ENCODE results near the gene CYP26B1.

Gene CYP26B1

DNA sequence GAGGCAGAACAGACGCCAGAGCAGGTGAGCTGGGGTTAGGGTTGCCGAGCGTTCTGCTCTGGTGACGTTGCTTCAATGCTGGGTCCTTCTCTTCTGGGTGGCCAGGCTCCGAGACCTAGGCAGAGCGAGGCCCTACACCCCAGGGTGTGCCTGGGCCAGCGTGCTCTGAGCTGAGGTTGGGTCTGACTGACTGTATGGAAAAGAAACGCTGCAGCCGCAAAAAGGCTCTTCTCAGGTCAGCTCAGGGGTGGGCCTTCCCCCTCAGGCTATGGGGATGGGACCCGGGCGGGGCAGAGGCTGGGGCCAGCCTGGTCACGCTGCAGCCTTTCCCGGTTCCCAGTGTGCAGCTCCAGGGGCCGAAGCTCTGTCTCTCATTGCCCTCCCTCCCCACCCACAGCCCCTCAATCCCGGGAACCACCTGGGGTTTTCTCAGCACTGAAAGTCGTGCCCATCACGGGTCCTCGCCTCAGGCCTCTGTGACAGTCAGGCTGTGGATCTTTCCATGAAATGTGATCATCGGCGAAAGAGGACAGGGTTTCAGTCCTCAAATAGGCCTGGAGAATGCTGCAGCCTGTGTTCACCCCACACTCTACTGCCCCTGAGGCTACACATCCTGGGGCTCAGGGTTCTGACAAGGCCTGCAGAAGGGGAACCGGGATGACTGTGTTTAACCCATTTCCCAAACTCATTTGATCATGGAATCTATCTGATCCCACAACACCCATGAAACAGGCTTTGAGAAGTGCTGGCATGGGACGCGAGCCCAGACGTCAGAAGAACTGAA lies 19.4 kb downstream of the CYP26B1 start:
- no peak for DNase-seq

DNA sequence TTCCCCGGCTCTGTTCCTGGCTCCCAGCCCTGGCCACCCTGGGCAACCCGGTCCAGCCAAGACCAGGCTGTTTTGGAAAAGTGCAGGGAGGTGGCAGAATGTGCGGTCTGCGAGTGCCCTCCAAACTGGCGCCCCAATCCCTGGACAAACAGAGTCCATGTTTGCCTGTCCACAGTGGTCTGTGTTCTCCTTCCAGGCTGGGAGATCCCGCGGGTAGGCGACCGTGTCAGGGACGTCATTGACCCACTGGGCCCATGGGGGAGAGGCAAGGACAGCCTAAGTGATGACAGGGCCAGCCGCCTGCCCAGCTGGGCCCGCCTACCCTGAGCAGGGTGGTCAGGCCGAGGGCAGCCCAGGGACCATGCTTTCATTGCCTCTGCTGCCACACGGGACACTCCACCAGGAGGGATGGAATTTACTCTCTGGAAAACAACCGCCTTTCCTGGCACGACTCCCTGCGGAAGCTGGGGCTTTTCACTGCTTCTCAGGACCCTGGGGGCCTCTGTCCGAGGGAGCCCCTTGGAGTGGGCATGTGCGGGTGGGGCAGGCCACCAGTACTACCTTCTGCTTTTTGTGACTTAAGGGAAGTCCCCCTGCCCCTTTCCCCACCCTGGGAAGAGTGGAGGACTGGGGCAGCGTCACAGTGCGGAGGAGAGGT lies 20.1 kb downstream of the CYP26B1 start:
- DNase-seq: no peak

DNA sequence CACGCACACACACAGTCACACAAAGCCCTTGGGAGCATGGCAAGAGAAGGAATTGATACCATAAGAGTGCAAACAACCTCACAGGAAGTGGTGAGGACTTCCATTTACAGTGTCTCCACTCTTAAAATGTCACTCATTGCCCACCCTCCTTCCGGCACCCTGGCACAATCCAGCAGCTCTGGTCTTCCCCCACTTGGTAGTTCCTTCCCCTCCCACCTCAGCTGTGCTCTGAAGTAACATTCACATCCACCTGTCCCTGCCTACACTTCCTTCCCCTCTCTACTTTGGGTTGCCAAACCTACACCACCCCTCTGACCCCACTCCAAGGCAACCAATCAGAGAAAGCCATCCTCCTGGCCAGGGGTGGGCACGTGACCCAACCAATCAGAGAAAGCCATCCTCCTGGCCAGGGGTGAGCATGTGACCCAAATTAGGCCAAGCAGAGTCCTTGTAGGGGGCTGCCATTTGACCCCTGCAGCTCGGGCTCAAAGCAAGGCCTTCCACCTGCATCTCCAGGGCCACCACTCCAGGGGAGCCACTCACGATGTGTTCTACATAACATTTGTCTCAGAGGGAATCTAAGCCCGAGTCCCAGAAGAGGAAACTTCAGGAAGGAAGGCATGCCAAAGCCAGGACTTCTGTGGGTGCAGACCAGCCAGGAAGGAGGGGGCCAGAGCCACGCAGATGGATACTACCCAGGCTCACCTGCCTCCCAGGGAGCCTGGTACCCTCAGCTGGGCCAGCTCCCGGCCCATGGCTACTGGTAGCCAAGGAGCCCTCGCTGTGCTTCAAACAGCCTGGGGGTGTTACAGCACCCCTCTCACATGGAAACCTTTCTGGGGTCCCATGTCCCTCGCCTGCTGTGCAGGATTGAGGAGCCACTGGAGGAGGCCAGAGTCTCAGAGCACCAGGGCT lies 21.2 kb downstream of the CYP26B1 start:
- DNase-seq: peak; percentile 79

DNA sequence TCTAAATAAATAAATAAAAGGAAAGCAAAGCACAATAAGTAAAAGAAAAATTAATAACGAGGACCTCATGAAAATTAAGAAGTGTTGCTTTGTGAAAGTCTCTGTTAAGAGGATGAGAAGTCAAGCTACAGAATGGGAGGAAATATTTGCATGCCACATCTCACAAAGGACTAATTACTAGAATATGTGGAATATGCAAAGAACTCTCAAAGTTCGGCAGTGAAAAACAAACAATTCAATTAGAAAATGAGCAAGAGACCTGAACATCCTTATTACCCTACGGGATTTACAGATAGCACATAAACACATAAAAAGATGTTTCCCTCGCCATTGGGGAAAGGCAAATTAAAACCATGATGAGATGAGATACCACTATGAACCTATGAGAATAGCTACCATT lies 23.3 kb downstream of the CYP26B1 start:
- no peak for DNase-seq

DNA sequence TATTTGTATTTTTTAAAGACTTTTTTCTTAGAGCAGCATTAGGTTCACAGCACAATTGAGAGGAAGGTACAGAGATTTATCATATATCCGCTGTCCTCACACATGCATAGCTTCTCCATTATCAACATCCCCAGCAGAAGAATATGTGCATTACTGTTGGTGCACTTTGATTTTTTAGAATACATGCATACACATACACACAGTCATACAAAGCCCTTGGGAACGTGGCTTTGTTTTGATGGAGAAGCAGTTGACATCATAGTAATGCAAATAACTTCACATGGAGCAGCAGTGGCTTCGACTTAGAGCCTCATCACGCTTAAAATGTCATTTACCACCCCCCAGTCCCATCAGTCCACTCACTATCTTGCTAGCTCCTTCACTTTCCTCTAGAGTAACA lies 26.5 kb downstream of the CYP26B1 start:
- no peak for DNase-seq

DNA sequence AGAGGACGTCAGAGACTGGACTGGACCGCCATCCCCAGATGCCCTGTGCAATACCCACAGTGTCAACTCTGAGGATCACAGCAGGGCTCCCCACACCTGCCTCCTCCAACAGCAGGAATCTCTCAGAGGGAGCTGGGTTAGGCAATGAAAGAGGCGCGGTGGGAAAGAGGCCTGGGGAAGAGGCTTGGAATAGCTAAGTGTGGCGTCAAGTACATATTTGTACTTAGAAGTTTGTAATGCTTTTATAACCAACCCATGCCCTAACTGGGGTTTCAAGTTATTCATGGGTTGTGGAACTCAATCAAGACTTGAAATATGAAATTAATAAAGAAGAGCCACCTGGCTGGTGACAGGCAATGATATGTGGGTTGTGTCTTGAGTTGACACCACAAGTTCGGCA lies 28.7 kb downstream of the CYP26B1 start:
- DNase-seq: no peak

DNA sequence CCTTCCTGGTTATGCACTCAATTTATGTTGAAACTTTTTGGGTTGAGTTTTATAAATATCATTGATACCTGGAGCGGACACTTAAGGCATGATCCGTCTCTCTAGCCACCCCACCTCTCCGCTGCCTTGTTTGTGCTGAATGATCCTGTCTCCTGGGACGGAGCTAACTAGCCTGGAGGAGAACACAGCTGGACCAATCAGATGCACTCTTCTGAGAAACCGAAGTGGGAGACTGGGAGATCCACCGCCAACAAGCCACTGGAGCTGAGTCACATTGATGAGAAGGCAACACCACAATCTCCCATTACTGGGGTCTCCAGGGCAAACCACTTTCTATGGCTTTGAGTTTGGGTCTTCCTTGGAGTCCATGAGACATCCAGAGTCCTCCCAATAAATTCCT lies 29.3 kb downstream of the CYP26B1 start:
- DNase-seq: no peak

DNA sequence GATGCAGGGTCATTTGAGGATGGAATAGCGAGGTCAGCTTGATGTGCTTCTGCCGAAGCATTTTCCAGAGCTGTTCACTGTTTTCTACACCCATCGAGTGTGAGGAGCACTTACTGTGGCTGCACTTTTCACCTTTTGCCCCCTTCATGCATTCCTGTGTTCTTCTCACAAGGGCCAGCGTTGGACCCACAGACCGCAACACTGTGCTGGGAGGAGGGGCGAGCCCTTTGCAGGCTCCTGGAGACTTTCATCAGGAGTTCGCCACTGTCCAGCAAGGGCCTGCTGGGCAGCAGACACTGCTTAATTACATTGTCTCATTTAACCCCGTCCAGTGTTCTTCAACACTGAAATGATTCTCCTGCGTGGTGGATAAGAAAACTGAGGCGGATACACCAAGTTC lies 29.9 kb downstream of the CYP26B1 start:
- DNase-seq: no peak

DNA sequence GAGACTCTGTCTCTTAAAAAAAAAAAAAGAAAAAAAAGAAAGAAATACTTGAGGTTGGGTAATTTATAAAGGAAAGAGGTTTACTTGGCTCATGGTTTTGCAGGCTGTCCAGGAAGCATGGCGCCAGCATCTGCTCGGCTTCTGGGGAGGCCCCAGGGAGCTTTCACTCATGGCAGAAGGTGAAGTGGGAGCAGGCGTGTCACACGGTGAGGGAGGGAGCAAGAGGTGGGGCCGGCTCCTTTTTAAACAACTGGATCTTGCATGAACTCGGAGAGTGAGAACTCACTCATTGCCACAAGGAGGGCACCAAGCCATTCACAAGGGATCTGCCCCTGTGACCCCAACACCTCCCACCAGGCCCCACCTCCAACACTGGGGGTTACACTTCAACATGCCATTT lies 30.6 kb downstream of the CYP26B1 start:
- DNase-seq: no peak

DNA sequence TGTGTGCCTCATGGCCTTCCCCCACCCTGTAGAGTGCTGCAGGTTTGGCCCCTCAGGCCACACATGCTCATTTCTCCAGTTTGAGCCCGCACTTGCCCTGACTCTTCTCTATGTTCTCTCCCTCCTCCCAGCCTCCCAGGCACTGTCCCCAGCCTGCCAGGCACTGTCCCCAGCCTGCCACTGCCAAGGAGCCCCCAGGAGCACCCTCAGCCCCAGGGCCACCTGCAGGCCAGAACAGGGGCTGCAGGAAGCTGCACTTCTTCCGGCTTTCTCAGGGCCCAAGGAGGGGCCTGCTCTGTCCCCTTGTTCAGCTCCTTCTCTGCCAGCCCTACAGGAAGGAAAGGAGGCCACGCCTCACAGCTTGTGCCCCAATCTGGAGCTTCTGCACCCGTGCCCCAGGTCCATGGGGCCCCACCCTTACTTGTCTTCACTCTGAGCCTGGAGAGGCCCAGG lies 31.6 kb downstream of the CYP26B1 start:
- DNase-seq: no peak

DNA sequence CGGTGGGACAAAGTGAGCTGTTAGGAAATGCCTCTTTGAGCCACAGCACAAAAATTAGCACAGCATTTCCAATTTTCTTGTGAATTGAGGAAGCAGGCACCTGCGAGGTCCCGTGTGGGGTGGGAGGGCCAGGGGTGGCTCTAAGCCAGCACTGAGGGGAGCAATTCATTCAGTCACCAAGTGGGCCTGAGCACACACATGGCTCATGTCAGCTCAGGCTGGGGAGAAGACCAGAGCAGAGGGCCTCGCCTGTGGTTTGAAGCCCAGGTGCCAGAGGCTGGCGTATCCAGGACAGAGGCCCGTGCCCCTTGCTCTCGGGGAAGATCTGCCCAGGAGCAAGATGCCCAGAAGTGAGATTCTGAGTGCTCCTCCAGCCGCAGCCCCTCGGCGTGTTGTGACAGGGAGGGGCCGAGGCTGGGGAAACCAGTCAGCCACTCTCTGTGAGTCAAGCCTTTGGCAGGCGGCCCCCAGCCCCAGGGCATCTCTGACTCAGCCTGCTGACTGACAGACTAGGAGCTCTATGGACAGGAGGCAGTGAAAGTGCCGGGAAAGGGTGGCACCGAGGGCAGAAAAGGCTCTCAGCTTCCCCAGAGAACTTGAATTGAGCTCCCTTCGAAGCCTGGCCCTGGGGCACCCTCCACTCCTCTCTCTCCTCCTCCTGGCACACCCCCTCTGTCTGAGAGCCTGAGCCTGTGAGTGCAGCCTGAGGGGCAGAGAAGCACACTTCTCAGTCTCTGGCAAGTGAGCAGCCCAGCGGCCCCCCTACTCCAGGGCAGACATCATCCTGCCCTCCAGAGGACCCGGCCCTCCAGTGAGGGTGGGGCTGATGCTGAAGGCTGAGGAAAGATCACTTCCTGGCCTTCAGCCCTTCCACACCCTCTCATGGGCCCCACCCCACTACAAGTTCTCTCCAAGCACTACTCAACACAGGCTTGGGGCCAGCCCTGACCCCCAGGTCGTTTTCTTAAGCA lies 32.3 kb downstream of the CYP26B1 start:
- no peak for DNase-seq

DNA sequence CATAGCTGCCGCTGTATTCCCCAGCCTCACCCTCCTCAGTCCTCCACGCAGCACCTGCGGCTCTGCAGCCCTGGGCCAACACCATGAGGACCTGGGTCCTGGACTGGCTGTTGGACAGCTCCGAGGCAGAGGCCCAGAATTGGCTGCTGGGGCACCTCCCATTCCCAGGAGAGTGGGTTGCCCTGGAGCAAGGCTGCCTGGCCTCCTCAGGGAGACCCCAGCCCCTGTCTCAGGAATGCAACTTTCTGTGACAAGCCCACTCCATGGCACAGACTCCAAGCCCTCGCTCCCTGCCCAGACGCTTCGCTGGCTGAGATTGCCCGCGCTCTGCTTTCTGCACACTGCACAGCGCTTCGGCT lies 33.0 kb downstream of the CYP26B1 start:
- no peak for DNase-seq

DNA sequence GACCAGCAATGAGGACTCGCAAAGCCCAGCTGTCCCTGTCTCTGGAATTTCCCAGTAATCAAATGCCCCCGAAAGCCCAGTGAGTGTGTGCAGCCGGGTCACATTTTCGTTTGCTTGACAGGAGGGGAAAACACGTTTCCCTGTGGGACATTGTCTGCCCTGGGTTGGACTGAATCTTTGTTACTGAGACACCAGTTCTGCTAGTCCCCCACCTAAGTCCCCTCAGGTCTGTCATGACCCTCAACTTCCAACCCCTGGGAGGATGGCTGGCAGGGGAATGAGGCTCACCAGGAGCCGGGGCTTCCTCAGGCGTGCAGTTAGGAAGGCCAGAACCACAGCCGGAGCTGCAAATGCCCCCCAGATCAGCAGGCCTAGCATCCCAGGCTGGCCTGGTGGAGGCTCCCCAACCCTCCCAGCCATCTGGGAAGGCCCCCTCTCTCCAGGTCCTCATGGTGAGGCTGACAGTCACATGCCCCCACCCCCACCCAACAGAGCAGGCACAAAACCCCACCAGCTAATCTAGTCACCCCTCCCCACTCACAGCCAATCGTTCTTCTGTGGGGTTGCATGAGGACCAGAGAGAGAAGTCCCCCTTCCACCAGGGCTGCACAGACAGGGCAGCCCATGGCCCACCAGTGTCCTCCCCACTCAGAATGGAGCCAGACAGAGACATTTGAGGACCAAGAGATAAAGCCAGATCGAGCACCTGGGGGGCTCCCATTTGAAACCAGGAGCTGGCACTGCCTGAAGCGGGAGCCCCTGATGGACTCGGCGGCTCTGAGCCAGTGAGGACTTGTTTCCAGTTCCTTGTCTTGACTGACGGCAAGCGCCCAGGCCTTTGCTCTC lies 33.6 kb downstream of the CYP26B1 start:
- no peak for DNase-seq

DNA sequence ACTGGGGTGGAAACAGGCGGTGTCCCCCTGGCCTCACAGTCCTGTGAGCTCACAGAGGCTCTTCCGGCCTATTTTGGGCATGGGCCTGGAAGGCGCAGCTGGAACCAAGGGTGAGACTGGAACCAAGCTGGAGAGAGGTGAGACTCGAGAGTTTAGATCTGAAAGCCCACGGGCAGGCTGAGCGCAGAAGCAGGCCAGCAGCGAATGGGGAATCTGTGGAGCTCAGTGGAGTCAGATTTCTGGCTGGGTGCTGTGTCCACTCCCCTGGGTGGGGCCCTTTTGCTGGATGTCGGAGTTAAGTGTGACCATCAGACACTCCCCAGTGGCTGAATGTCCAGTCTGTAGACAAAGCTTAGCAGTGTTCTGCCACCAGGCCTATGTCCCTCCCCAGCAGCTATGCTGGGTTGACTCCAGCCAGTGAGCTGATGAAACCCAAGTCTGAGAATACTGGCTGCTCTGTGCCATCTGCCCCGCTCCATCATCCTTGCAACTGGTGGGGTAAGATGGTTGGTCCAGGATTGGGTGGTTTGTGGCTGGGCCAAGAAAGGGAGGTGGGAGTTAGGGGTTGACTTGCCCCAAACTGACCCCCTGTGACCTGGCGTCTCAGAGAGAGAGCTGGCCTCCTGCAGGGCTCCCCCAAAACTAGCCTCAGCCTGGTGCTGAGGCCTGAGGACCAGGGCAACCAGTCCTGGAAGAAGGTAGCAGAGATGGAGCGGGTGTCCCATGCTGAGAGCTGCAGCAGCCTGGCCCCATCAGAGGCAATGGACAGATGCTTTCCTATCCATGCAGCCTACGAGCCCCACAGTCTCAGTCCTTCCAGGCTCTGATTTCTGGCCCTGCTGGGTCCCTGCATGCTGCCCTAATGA lies 34.4 kb downstream of the CYP26B1 start:
- no peak for DNase-seq

DNA sequence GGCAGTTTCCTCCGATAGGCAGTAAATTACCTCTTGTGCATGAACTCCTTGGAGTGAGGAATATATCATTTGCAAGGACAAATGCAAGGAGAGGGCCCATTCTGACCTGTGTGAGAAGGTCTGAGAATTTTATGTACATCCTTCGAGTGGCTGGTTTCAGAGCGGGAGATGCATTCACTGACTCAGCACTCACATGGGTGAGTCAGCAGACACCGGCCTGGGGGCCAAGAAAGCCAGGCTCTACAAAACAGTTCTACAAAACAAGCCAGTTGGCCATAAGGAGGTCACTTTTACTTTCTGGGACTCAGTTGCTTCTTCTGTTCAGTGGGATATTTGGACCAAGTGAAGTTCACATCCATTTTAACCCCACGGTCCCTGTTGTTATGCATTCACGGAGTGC lies 35.3 kb downstream of the CYP26B1 start:
- DNase-seq: no peak

DNA sequence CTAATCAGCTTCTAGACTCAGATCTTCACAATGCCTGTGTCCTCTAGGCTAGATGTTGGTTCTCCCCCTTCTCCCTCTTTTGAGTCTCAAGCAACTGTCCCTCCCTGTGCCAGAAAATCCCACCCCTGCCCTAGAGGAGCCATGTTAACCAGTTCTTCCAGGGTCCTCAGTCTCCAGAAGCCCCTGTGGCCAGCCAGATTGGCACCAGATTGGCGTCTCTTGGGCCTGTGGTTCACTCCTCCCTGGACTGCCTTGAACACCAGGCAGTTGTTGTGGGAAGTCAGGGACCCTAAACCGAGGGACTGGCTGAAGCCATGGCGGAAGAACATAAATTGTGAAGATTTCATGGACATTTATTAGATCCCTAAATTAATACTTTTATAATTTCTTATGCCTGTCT lies 36.6 kb downstream of the CYP26B1 start:
- no peak for DNase-seq

DNA sequence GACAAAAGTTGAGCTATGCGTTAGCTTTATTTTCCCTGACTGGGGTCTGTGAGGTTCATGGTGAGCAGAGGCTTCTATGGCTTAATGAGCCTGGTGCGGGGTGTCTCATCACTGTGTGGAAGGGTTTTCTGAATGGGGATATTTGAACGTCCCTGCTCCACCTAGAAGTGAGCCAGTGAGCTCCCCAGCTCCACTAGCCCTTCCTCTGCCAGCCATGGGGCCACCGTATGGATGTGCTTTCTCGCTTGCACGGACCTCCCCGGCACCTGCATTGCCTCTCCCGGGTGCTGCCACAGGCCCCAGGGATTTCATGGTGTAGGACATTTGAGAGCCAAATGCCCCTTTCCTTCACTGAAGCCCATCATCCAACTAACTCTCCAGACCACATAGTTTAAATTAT lies 37.8 kb downstream of the CYP26B1 start:
- DNase-seq: no peak

DNA sequence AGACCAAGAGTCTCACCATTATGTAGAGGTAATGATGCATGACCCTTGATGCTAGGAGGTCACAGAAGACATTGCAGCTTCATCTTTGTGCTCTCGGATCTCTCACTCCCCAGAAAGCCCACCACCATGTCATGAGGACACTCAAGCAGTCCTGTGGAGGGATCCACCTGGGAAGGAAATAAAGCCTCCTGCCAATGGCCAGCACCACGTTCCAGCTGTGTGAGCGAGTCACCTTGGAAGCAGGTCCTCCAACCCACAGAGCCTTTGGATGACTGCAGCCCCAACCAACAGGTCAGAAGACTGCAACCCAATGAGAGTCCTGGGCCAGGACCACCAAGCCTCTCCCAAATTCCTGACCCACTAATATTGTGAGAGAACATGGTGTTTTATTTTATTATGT lies 38.4 kb downstream of the CYP26B1 start:
- DNase-seq: no peak

DNA sequence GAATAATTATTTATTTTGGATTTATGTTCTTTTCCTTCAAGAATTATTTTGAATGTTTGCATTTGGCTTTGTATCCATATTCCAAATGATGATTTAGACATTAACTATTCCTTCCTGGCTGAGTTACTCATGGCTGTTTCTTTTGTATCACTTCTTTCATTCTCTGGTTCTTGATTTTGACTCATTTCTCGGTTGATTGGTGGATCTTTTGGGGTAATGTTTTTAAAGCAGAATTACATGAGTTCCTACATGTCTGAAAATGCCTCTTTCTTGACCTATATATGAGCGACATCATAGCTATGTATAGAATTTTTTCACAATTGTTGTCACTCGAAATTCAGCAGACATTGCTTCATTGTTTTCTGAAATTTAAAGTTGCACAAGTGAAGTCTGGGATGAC lies 39.5 kb downstream of the CYP26B1 start:
- no peak for DNase-seq

DNA sequence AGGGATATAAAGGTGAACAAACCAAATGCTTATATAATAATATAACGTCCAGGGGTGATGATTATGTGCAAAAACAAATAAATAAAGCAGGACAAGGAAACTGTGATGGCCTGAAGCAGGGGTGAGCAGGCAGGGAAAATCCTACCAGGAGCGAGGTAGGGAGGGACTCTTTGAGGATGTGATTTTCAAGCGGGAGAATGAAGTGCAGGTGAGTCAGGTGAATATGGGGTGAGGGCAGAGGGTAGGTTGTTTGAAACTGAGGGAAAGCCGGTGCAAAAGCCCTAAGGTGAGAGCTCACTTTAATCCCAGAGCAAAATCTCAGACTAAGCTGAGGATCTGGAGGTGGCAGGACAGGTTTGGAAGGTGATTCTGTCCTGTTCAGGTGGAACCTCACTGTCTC lies 40.7 kb downstream of the CYP26B1 start:
- DNase-seq: no peak

Data from MV-4-11 (cell line).